ENCODE measurements around the gene WDR74.
"Not testable (repeated sequence)": the region's sequence is repeated elsewhere in the genome, so short reads cannot be mapped to it uniquely, and the experiment has no call there.

Gene WDR74

DNA sequence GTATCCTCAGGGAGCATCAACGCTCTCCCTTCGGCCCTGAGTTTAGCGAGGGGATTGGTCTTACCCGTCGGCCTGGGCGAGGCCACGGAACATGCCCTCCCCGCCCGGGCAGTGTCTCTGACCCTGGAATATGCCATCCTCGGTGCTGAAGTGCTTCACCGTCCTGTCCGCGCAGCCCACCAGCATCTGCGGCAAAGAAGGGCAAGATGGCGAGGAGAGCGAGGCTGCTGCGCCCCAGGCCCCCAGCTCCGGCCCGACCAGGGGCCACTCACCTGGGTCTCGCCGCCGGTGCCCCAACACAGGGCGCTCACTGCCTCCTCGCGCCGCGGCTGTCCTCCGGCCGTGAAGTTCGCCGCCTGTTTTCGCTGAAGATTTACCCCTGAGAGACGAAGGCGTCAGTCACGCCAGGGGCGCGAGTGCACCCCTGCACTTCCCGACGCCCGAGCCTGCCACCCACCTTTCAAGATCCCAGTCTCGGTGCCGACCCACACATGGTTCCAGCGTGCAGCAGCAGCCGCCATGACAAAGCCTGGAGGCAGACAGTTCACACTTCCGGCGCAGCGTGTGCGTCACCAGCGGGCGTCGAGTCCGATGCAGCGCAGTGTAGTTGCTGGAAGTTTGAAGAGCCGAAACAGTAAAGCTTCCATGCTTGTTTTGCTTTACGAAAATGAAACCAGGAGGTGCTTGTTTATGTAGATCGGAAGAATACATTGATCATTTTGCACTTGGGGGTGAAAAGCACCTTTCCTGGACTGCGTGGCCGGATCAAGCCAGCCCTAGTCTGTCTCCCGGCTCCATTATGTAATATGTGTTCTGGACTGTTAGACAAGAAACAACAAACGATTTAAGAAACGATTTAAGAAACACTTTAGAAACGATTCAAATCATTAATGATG, at the start of gene WDR74:
Gene WDR74, minus strand, starts transcription at position 541 of the 896 bp plus-strand sequence. Its CDS starts 20 bp downstream, at position 521.
- DNase-seq, result peak; percentile 92
- ATAC-seq, result peak; percentile 49

DNA sequence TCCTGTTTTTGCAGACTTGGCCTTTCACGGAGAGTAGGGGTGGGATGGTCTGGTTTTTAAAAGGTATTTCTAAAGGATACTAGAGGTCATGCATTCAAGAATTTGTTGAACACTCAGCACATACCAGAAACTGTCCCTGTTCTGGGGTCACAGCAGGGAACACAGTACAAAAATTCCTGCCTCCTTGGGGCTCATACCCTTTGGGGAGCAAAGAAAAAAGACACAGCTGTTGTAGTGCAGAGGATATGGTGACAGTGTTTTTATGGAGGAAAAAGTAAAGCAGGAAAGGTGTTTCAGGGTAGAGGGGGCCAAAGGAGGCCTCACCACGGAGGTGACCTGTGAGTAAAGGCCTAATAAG, 49.7 kb upstream of the WDR74 start:
- ATAC-seq (no peak), DNase-seq (no peak)

DNA sequence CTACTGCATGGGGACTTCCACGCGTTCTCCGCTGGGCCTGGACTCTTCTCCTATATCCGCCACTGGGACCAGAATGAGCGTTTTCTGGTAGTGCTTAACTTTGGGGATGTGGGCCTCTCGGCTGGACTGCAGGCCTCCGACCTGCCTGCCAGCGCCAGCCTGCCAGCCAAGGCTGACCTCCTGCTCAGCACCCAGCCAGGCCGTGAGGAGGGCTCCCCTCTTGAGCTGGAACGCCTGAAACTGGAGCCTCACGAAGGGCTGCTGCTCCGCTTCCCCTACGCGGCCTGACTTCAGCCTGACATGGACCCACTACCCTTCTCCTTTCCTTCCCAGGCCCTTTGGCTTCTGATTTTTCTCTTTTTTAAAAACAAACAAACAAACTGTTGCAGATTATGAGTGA, 49.0 kb upstream of the WDR74 start:
- ATAC-seq (no peak), DNase-seq (no peak)

DNA sequence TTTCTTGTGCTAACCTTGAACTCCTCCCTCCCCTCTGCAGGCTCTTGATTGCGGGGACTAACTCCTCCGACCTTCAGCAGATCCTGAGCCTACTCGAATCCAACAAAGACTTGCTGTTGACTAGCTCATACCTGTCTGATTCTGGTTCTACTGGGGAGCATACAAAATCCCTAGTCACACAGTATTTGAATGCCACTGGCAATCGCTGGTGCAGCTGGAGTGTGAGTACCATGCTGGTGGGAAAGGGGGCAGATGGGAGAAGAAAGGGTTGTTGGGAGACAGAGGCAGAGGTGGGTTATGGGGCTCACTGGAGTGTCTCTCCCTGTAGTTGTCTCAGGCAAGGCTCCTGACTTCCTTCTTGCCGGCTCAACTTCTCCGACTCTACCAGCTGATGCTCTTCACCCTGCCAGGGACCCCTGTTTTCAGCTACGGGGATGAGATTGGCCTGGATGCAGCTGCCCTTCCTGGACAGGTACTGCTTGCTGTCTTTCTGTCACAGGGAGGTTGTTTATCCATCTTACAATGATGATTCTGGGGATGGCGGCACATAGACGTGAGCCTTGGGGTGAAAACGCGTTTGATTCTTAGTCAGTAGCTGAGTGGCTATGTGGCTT, 45.9 kb upstream of the WDR74 start:
- no peak for DNase-seq
- no peak for ATAC-seq

DNA sequence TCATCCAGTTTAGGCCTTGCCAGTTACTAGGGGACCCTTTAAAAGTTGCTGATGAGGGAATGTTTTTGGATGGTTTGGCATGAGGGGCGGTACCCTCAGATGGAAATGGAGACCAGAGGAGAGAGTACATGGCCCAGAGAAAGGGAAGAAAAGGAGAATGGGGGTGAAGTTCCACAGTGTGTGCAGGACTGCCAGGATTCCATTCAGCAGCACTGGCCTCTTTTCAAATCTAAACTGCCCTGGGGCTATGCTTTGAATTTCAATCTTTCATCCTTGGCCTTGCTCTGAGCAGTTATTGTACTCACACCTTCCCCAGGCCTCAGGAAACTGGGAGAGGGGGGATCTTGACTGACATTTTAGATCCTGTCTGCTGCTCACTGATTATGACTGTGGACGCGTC, 44.3 kb upstream of the WDR74 start:
- DNase-seq (no peak), ATAC-seq (no peak)

DNA sequence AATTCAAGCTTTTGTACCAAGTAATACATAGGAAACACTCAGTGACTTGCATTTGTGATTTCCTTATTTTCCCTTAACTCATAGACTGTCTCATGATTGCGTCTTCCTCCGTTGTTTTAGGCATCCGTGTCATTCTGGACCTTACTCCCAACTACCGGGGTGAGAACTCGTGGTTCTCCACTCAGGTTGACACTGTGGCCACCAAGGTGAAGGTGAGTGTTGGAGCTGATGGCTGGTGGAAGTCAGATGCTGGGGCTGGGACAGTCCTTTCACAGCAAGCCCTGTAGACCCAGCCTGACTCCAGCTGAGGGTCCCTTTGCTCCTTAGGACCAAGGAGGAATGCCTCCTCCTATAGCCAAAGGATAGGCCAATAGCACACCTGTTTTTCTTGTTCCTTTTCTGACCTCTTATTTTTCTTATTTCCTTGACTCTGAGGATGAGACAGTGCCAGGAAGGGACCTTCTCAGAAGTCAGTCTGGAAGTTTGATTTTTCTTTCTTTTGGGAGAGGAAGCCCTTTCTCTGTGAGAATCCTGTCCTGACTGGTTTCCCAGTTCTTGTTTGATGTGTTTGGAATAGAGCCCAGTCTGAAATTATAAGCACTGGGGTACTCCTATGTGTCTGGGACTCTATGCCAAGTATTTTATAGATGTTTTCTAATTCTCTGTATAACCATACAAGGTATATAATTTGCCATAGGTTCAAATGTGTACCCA, 43.6 kb upstream of the WDR74 start:
- DNase-seq (no peak), ATAC-seq (no peak)

DNA sequence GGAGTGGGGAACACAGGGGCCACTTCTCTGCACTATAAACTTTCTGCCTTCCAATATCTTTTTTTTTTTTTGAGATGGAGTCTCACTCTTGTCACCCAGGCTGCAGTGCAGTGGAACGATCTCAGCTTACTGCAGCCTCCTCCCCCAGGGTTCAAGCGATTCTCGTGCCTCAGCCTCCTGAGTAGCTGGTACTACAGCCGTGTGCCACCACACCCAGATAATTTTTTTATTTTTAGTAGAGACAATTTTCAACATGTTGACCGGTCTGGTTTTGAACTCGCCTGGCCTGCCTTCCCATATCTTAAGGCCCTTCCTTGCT, 43.0 kb upstream of the WDR74 start:
- DNase-seq (no peak), ATAC-seq (no peak)

DNA sequence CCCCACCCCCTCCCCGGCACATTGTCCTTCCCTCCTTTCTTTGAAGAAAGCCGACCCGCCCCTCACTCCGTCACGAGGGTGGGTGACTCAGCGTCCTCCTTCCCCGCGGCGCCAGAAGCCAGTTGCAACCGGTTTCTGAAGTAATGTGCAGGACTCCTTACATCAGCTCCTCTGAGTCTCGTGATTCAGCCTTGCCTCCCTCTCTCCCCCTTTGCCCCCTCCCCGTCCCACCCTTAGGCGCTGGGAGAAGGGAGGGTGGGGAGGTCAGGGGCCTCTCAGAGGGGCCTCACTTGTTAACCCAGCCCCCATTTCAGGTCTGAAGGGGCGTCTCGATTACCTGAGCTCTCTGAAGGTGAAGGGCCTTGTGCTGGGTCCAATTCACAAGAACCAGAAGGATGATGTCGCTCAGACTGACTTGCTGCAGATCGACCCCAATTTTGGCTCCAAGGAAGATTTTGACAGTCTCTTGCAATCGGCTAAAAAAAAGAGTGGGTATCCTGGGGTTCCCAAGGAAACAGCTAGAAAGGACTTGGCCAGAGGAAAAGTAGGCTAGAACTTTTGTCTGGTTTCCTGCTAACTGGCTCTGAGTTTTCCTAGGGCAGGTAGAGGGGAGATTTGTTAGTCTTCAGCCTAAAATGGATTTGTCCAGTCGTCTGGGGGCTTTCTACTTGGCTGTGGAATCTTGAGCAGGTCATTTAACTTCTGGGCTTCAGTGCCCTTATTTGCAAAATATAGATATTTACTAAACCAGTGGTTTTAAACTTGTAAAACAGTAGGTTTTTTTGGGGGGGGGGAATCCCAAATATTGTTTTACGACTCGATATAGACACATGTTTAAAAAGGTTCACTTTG, 42.4 kb upstream of the WDR74 start:
- peak; percentile 95 for DNase-seq

DNA sequence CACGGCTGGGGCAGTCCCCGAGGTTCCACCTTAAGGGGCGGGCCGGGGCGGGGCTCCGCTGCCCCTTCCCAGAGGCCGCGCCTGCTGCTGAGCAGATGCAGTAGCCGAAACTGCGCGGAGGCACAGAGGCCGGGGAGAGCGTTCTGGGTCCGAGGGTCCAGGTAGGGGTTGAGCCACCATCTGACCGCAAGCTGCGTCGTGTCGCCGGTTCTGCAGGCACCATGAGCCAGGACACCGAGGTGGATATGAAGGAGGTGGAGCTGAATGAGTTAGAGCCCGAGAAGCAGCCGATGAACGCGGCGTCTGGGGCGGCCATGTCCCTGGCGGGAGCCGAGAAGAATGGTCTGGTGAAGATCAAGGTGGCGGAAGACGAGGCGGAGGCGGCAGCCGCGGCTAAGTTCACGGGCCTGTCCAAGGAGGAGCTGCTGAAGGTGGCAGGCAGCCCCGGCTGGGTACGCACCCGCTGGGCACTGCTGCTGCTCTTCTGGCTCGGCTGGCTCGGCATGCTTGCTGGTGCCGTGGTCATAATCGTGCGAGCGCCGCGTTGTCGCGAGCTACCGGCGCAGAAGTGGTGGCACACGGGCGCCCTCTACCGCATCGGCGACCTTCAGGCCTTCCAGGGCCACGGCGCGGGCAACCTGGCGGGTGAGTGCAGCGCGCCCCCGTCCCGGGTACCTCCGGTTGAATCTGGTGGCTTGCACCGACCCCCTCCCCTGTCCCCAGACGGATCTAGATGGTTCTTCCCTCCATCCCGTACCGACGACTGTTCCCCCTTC, 41.6 kb upstream of the WDR74 start, which contains the start of gene SLC3A2:
Gene SLC3A2, plus strand, starts transcription at position 94 of the 776 bp plus-strand sequence. Its CDS starts 128 bp downstream, at position 222.
- peak; percentile 89 for DNase-seq
- peak; percentile 81 for ATAC-seq

More for the DNA sequence above, 42.4 kb upstream of the WDR74 start:
- peak; percentile 69 for ATAC-seq

DNA sequence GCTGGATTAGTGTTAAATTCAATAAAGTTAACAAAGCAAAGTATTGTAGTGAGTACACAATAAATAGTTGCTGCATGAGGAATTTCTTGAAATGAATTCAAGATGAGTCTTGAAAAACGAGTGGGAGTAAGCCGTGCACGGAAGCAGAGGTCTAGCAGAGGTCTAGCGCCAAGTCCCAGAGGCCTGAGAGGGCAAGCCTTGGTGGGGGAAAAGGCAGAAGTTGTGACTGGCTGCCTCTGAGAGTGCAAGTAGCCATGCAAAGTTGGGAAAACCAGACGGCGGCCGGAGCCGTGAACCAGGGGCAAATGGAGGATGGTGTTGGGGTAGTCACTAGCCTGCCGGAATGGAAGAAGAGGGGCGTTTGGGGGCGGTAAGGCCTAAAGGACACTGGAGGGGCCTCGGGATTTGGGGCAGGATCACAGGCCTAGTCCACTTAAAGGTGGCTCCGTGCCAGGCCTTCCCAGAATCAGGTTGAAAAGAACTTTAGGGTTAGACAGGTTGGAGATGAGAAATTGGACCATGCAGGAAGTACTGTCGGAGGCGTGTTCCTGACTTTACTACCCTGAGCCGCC, 40.9 kb upstream of the WDR74 start:
- ATAC-seq, result peak; percentile 37
- peak; percentile 60 for DNase-seq

DNA sequence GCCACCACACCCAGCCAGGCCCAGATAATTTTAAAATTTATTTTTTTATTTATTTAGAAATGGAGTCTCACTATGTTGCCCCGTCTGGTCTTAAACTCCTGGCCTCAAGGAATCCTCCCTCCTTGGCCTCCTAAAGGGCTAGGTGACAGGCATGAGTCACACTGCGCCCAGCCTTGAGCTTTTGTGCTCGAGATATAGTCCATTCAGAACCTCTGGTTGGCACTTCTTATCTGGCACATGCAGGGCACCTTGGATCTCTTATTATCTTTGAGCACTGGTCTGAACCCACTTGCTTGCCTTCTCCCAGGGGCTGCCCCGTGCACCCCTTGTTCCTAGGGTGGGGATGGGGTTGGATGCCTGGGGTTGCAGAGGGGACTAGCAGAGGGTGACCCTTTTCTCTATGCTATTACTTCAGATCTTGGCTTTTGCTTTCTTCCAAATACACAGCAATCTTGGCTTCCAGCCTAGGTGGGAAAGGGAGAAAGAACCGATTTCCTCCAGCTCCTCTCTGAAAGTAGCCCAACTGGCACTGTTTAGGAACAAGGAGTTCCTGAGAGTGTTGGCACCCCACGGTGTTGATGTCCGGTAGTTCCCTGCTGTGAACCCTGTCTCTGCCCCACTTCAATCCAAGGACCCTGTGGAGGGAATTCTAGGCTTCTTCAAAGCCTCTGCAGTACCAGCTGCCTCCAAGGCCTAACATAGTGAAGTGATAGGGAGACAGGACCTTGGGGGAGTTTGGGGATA, 40.0 kb upstream of the WDR74 start:
- DNase-seq (no peak), ATAC-seq (no peak)

DNA sequence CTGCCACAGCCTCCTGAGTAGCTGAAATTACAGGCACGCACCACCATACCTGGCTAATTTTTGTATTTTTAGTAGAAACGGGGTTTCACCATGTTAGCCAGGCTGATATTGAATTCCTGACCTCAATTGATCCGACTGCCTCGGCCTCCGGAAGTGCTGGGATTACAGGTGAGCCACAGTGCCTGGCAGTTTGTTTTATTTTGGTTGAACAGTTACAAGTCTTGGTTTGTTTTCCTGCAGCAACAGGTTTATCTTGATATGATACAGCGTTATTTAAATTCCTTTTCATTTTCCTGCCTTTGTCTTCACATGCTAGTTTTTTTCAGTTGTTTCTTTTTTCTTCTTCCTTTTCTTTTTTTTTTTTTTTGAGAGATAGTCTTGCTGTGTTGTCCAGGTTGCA, 37.3 kb upstream of the WDR74 start:
- ATAC-seq, result no peak
- DNase-seq, result no peak

DNA sequence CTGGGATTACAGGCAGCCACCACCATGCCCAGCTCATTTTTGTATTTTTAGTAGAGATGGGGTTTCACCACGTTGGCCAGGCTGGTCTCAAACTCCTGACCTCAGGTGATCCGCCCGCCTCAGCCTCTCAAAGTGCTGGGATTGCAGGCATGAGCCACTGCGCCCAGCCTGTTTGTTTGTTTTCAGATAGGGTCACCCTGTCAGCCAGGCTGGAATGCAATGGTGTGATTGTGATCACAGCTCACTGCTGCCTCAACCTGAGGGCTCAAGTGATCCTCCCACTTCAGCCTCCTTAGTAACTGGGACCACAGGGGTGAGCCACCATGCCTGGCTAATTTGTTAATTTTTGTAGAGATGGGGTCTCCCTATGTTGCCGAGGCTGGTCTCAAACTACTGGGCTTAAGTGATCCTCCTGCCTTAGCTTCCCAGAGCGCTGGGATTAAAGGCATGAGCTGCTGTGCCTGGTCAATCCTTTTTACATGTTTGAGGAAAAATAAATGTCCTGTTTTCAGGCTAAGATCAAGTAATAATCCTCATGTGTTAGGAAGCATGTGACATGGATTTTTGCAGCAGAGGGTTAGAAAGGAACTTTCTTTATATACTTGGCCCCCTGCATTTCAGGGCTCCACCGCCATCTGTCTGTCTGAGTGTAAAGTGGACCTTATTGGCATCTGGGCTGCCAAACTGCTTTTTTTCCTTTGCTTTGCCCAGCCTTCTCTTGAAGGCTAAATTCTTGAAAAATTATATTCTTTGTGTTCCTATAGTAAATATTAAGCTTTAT, 36.5 kb upstream of the WDR74 start:
- DNase-seq (no peak), ATAC-seq (no peak)

DNA sequence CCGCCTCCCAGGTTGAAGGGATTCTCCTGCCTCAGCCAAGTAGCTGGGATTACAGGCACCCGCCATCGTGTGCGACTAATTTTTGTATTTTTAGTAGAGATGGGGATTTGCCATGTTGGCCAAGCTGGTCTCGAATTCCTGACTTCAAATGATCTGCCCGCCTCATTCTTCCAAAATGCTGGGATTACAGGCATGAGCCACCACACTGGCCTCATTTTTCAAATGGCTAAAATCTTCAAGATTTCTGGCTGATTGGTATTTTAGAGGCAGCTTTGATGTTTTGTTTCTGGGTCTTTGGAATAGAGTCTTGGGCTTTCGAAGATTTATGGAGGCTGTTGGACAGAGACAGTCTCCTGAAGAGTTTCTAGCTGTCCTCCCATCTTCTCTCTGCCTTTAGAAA, 35.5 kb upstream of the WDR74 start:
- ATAC-seq, result no peak
- DNase-seq, result no peak

DNA sequence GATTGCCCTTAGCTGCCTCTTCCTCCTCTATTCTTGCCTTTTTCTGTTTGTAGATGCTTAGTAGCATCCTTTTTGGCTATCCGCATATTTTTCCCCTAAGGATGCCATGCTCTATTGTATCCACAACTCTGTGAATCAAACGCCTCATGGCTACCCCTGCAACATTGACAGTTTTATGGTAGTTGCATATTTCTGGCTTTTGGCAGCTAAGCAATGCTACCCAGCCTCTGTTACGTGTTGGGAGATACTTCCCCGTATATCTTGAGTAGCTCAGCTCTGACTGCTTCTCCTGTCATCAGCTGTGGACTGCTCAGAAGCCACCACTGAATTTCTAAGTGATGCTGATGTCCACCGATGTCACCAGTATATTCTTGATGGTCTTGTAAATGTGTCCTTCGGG, 26.2 kb upstream of the WDR74 start:
- ATAC-seq (no peak), DNase-seq (no peak)

DNA sequence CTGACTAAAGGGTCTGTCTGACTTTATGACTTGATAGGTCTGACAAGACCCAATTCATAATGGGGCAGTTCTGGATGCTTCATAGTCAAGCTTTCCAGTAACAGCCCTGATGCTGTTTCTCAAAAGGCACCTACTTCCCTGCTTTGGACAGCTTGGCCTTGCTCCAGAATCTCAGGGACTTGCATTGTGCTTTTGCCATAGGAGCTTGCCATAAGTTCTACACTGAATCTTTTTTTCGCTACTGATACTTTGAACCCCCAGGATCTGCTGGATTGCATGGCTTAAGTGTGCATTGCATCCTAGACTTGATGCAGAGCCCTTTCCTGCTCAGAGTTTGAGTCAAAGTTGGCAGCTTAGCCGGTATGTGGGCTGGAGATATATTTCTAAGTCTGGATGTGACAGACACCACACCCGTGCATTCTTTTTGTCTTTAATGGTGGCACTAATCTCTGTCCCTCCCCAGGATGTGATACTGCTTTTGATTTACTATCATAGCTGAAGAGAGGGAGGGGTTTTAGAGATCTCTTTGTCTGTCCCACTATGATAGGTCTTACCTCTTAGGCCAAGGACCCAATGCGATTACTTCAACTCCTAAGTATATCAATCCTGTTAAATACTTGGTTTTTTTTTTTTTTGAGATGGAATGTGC, 24.4 kb upstream of the WDR74 start:
- ATAC-seq (no peak), DNase-seq (no peak)

DNA sequence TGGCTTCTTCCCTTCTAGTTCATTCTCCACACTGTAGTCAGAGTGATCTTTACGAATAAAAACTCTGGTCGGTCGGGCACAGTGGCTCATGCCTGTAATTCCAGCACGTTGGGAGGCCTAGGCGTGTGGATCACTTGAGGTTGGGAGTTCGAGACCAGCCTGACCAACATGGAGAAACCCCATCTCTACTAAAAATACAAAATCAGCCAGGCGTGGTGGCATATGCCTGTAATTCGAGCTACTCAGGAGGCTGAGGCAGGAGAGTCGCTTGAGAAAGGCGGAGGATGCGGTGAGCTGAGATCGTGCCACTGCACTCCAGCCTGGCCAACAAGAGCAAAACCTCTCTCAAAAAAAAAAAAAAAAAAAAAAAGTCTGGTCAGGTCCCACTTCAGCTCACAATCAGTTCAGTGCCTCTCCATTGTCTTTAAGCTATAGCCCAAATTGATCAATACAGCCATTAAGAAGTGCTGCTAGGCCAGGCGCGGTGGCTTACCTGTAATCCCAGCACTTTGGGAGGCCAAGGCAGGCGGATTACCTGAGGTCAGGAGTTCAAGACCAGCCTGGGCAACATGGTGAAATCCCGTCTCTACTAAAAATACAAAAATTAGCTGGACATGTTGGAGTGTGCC, 22.3 kb upstream of the WDR74 start:
- DNase-seq, ATAC-seq: not testable (repeated sequence)

DNA sequence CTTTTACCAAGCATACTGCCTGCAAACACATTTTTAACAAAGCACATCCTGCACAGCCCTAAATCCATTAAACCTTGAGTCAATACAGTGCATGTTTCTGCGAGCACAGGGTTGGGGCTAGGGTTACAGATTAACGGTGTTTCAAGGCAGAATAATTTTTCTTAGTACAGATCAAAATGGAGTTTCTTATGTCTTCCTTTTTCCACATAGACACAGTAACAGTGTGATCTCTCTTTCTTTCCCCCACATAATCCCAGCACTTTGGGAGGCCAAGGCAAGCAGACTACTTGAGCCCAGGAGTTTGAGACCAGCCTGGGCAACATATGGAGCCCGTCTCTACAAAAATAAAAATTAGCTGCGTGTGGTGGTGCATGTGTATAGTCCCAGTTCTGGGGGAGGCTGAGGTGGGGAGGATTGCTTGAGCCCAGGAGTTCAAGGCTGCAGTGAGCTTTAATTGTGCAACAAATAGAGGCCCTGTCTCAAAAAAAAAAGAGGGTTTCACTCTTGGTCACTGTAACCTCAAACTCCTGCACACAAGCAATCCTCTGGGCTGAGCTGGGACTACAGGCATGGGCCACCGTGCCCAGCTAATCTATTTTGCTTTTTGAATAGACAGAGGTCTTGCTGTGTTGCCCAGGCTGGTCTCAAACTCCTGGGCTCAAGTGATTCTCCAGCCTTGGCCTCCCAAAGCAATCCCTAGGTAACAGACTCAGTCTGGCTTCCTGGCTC, 21.6 kb upstream of the WDR74 start:
- ATAC-seq (no peak), DNase-seq (no peak)
